Measurements from ENCODE around the gene FBLN1.
"Not testable (repeated sequence)": the region's sequence is repeated elsewhere in the genome, so short reads cannot be mapped to it uniquely, and the experiment has no call there.

FBLN1 gene

GRCh38 chr22:45585437-45585755 is 82.7 kb downstream of the FBLN1 start:
- peaks cover 9% of the 10 kb centered on the region for H3K4me1 Mint-ChIP-seq
- no peaks in the 10 kb centered on the region for H3K36me3 Mint-ChIP-seq
- no peak overlapping the region for H3K27ac Mint-ChIP-seq
- H3K4me3 Mint-ChIP-seq: no peak overlapping the region
- CTCF ChIA-PET: no interaction called here
- H3K9me3 Mint-ChIP-seq: no peaks in the 10 kb centered on the region
- no peak for DNase-seq
- peaks cover 9% of the 10 kb centered on the region for H3K27me3 Mint-ChIP-seq

GRCh38 chr22:45585946-45586540 is 83.4 kb downstream of the FBLN1 start:
- Mint-ChIP-seq H3K4me3 (no peak overlapping the region), H3K9me3 (no peaks in the 10 kb centered on the region), H3K4me1 (peaks cover 9% of the 10 kb centered on the region), H3K27ac (no peak overlapping the region), H3K36me3 (no peaks in the 10 kb centered on the region), H3K27me3 (peaks cover 14% of the 10 kb centered on the region)
- CTCF ChIA-PET: no interaction called here
- no peak for DNase-seq

GRCh38 chr22:45586651-45587405 is 84.1 kb downstream of the FBLN1 start:
- no peaks in the 10 kb centered on the region for H3K36me3 Mint-ChIP-seq
- H3K27me3 Mint-ChIP-seq: peaks cover 14% of the 10 kb centered on the region
- H3K4me3 Mint-ChIP-seq: no peak overlapping the region
- H3K9me3 Mint-ChIP-seq: no peaks in the 10 kb centered on the region
- H3K4me1 Mint-ChIP-seq: peaks cover 9% of the 10 kb centered on the region
- H3K27ac Mint-ChIP-seq: no peak overlapping the region
- no peak for DNase-seq
- CTCF ChIA-PET: no interaction called here

DNA sequence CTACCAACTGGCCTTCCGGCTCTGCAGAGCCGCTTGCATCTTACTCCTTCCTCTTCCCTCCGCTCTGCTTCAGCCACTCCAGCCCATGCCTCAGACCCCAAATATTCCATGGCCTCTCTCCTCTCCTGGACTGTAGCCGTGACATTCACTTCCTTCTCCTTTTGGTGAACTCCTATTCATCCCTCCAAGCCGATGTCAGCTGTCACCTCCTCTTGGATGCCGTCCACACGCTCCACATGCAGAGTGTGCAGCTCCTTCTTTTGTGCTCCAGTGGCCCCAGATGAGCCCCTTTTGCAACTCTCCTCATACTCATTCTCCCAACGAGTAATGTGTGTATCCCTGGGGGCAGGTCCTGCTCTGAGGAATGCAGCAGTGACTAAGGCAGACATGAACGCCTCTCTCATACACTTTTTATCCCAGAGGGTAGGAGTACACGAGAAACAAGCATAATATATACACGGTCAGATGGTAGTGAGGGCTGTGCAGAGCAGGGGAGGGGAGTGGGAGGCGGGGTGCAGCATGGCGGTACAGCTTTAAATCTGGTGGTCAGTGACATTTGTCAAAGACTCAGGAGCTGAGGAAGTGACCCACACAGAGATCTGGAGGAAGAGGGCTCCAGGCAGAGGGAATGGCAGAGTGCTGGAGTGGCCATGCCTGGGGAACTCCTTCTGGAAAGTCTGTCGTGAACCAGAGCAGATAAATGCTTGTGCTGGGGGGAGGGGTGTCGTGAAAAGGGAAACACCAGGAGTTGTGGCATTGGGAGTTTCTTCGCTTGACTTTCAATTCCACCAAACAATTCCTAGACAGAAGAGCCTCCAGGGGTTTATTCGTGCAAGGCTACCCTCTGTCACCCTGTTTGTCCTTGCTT is 85.2 kb downstream of the FBLN1 start:
- DNase-seq: no peak
- H3K9me3 Mint-ChIP-seq: no peaks in the 10 kb centered on the region
- no peak overlapping the region for H3K4me3 Mint-ChIP-seq
- CTCF ChIA-PET: no interaction called here
- no peak overlapping the region for H3K27ac Mint-ChIP-seq
- H3K36me3 Mint-ChIP-seq: no peaks in the 10 kb centered on the region
- H3K27me3 Mint-ChIP-seq: peaks cover 14% of the 10 kb centered on the region
- peaks cover 7% of the 10 kb centered on the region for H3K4me1 Mint-ChIP-seq

DNA sequence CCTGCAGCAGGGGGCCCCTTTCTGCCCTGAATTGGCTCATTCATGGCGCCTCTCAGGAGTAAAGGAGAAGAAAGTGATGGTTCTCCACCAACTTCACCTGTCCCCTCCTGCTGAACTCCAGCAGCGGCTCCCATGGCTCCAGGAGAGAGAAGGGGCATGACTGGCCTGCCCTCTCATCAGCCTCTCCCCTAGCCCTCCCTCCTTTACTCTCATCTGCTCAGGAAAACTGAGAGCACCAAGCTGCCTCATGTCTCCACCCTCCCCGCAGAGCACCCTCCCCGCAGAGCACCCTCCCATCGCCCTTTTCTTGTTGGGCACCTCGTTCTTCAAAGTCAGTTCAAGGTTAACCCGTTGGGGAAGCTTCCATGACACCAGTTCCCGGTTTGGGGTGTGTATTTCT is 86.9 kb downstream of the FBLN1 start:
- no peak overlapping the region for H3K4me3 Mint-ChIP-seq
- peaks cover 23% of the 10 kb centered on the region for H3K27me3 Mint-ChIP-seq
- DNase-seq: no peak
- CTCF ChIA-PET: no interaction called here
- no peak overlapping the region for H3K27ac Mint-ChIP-seq
- no peaks in the 10 kb centered on the region for H3K4me1 Mint-ChIP-seq
- H3K36me3 Mint-ChIP-seq: no peaks in the 10 kb centered on the region
- no peaks in the 10 kb centered on the region for H3K9me3 Mint-ChIP-seq

DNA sequence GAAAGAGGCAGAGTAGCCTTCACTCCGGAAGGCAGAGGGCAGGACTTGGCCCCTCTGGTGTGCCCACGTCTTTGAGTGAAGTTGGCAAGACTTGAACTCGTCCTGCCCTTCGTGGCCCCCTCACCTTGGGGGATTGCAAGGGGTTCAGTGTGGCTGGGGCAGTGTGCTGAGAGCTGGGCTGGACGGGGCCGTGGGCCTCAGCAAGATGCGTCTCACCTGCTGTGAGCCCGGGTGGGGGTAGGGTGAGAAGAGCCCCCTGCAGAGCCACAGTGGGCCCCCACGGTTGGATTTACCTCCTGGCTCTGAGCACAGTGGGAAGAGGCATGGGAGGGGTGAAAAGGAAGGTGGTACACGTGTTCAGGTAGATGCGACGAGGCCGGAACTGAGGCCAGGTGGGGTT is 87.6 kb downstream of the FBLN1 start:
- Mint-ChIP-seq H3K4me3 (no peak overlapping the region), H3K36me3 (no peaks in the 10 kb centered on the region), H3K27me3 (peaks cover 25% of the 10 kb centered on the region), H3K9me3 (no peaks in the 10 kb centered on the region), H3K4me1 (no peaks in the 10 kb centered on the region), H3K27ac (no peak overlapping the region)
- CTCF ChIA-PET: no interaction called here
- no peak for DNase-seq

DNA sequence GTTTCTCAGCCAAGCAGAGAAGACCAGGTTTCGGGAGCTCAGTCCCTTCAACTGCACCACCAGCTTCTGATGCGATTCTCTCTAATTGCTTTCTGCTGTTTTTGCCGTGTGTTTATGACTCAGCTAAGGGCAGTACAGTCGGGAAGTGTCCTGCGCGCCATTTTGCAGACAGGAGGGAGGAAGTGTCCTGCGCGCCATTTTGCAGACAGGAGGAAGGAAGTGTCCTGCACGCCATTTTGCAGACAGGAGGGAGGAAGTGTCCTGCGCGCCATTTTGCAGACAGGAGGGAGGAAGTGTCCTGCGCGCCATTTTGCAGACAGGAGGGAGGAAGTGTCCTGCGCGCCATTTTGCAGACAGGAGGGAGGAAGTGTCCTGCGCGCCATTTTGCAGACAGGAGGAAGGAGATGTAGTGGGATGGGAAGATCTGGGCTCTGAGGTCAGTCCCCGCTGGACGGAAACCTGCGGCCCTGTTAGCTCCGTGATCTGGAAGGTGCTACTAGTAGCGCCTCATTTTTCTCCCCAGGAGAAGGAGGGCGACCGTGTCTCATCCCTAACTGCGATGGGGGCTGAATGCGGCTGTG is 89.0 kb downstream of the FBLN1 start:
- not testable (repeated sequence) for H3K4me3 Mint-ChIP-seq, H3K36me3 Mint-ChIP-seq, H3K9me3 Mint-ChIP-seq, H3K27ac Mint-ChIP-seq, H3K4me1 Mint-ChIP-seq, DNase-seq
- peaks cover 27% of the 10 kb centered on the region for H3K27me3 Mint-ChIP-seq
- CTCF ChIA-PET: interaction anchor here (0.6 to 1.5 kb wide), 2 partner anchors 13 to 390 kb away, joined by 3 read pairs; no protein-coding TSS in a partner anchor

GRCh38 chr22:45594123-45594941 is 91.6 kb downstream of the FBLN1 start:
- CTCF ChIA-PET: no interaction called here
- no peaks in the 10 kb centered on the region for H3K4me1 Mint-ChIP-seq
- H3K36me3 Mint-ChIP-seq: no peaks in the 10 kb centered on the region
- peaks cover 27% of the 10 kb centered on the region for H3K27me3 Mint-ChIP-seq
- no peak for DNase-seq
- H3K4me3 Mint-ChIP-seq: no peak overlapping the region
- H3K27ac Mint-ChIP-seq: no peak overlapping the region
- H3K9me3 Mint-ChIP-seq: no peaks in the 10 kb centered on the region

DNA sequence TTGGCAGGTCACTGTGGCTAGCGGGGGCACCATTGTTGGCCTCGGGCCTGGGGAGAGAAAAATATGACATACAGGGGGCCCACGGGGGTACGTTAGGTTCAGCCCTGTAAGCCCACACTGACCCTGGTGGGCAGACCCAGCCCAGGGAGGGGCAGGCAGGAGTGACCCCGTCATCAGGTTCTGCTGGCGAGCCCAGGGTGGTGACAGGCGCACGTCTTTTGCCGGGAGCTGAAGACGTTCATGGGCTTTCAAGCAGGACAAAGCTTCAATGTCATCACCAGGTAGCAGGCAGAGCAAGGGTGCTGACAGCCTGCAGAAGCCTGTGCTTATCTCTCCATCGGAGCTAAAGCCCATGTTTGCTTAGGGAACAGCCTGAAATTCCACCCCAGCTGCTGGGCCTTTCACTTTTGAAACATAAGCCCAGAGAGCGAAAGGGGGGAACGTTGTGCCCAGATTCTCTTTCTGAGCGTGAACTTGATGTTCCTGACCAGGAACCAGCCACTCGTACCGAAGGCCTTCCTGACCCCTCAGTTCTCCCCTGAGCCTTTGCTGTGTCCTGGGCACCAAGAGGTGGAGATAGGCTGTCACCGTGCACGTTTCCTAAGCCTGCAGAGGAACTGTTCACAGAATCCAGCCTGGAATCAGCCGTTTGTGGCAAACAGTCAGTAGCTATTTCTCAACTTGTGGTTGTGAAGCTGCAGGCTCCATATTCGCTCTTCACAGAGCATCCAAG is 94.9 kb downstream of the FBLN1 start:
- Mint-ChIP-seq H3K36me3 (no peaks in the 10 kb centered on the region), H3K27ac (no peak overlapping the region), H3K4me3 (no peak overlapping the region), H3K4me1 (no peaks in the 10 kb centered on the region), H3K9me3 (no peaks in the 10 kb centered on the region), H3K27me3 (peaks cover 28% of the 10 kb centered on the region)
- CTCF ChIA-PET: interaction anchor here (0.6 kb wide), 1 partner anchor 23 kb away, joined by 4 read pairs; no protein-coding TSS in a partner anchor
- DNase-seq: no peak

GRCh38 chr22:45598596-45599217 is 96.0 kb downstream of the FBLN1 start:
- no peak overlapping the region for H3K4me3 Mint-ChIP-seq
- H3K36me3 Mint-ChIP-seq: no peaks in the 10 kb centered on the region
- peak; percentile 8 for DNase-seq
- H3K27me3 Mint-ChIP-seq: peaks cover 32% of the 10 kb centered on the region
- no peaks in the 10 kb centered on the region for H3K4me1 Mint-ChIP-seq
- no peak overlapping the region for H3K27ac Mint-ChIP-seq
- CTCF ChIA-PET: interaction anchor here (0.6 kb wide), 1 partner anchor 24 kb away, joined by 4 read pairs; no protein-coding TSS in a partner anchor
- H3K9me3 Mint-ChIP-seq: no peaks in the 10 kb centered on the region

- no peaks in the 10 kb centered on the region for H3K36me3 Mint-ChIP-seq
- peaks cover 30% of the 10 kb centered on the region for H3K27me3 Mint-ChIP-seq
- no peak overlapping the region for H3K27ac Mint-ChIP-seq
- DNase-seq: peak; percentile 5
- no peaks in the 10 kb centered on the region for H3K4me1 Mint-ChIP-seq
- H3K9me3 Mint-ChIP-seq: no peaks in the 10 kb centered on the region
- CTCF ChIA-PET: no interaction called here
- H3K4me3 Mint-ChIP-seq: no peak overlapping the region
Observed at GRCh38 chr22:45599836-45600577, 97.3 kb downstream of the FBLN1 start.

- Mint-ChIP-seq H3K4me3 (no peak overlapping the region), H3K4me1 (no peaks in the 10 kb centered on the region), H3K27ac (no peak overlapping the region), H3K9me3 (no peaks in the 10 kb centered on the region), H3K27me3 (peaks cover 30% of the 10 kb centered on the region), H3K36me3 (no peaks in the 10 kb centered on the region)
- CTCF ChIA-PET: no interaction called here
- DNase-seq: no peak
Observed at GRCh38 chr22:45600790-45601730, 98.4 kb downstream of the FBLN1 start.

Measured in activated naive CD4-positive, alpha-beta T cell treated with anti-CD3 and anti-CD28 coated beads, Interleukin-2, amount 10 ng/mL, durations not matched to agents 7 days and 5 days (primary cell).